Activated T-helper 1 cell treated with Interleukin-2 at 50 U/mL for 16 hours (primary cell): ENCODE measurements around the gene CEP72.

ENCODE experiments used
- DNase-seq: peaks from one replicate; pipeline ENCODE4 v3.0.0-alpha.2; 2020; ENCODE audit warnings: low read depth

Gene CEP72

DNA sequence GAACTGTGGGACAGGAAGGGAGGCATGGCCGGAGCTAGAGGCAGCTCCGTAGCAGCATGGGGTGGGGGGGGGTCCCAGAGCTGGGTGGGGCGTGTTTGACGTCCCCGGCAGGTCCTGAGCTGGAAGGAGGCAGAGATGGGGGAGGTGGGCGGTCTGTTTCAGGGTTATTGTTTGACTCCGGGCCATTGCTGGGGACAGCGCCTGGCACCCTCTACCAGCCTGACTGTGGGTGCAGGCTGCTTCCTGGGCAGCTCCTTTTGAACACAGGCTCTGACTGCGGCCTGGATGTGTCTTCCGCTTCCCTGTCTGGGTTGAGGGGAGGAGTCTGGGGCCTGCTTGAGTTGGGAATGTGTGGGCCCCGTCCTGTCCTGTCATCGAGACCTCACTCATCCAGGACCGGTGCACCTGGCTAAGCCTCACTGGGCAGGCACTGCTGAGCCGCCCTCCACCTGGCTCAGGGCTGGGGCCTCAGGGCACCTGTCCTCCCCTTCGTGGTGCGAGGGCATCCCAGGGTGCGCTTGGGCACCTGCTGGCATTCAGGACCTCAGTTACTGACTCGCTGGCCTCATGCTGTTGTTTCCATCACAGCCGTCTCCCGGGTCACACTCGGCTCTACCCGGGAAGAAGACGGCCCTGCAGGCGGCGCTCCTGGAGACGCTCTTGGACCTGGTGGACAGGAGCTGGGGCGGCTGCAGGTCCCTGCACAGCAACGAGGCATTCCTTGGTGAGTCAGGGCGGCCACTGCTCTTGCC lies 26.5 kb downstream of the CEP72 start:
- DNase-seq = no peak

DNA sequence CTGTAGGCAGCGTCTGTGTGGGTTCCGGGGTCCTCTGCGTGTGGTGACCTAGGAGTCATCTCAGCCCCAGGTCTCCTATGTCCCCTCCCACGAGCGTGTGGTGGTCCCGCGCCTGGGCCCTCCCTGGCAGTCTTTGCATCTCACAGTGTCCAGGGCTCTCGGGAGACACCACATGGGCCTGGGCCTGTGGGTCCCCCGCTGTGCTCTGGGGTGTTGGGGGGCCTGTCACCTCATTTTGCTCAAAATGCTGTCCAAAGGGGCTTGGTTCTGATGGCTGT lies 27.1 kb downstream of the CEP72 start:
- DNase-seq = no peak

DNA sequence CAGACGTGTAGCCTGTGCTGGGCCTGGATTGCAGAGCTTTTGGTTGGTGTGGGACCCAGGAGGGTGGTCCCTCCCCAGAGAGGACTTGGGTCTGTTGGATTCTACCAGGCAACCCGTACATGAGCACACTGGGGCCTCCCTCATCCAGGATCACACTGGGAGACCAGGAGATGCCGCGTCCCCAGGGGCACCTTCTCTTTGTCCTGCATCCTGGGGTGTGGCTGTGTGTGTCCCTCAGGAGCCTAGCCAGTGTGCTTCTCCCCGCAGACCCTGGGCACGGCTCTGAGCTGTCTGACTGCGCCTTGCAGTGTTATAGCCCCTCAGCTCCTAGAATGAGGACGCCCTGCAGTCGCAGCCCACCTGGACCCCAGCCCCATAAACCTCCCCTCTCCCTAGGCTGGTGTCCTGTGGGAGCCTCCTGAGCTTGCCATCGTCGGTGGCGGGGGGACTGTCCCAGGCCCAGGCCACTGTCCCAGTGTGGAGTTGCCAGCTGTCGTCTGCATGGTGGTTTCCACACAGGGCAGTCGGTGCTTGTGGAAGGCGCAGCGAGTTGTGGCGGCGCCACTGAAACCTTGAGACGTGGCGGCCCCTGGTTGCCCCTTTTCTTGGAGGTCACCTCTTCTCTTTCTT lies 27.6 kb downstream of the CEP72 start:
- DNase-seq = no peak

DNA sequence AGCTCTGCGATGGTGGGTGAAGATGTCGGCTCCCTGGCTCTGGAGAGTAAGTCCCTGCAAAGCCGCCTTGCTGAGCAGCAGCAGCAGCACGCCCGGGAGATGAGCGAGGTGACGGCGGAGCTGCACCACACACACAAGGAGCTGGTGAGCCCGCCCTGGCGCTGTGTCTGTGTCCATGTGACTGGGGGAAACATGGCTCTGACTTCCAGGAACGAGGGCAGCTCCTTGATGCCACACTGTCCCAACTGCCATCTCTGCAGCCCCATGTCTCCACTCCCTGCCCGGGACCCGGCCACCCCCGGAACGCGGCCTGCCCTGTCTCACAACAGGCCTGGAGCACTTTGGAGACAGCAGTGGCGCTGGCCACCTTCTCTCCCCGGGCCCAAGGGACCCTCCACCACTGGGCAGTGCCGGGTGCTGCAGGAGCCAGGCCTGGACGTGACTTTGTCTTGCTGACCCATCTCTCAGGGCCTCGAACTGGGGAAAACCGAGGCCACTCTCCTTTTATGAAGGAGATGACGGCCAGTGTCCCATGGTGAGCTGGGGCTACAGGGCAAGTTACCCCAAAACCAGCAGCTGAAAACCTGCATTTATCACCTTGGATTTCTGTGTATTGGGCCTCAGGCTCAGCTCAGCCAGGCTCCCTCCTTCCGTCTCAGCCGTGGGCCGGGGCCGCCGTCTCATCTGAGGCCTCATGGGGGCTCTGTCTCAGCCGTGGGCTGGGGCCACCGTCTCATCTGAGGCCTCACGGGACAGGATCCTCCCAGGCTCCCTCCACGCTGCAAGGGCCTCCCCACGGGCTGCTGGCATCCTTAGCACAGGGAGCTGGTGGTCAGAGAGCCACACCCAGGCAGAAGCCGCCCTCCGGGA lies 28.6 kb downstream of the CEP72 start:
- DNase-seq = no peak

DNA sequence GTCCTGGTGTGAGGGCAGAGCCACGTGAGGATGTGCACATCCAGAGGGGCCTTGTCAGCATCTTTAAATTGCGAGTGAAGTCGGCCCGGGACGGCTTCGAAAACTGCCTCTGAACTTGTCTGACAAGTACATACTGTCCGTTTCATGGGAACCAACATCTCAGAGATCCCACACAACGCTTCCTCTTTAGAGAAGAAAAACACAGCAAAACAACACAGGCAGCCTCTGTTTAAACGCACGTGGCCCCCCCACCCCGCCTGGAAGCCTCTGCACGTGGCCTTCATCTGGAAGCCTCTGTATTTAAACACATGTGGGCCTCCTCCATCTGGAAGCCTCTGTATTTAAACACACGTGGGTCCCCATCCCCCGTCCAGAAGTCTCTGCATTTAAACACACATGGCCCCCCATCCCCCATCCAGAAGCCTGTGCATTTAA lies 29.2 kb downstream of the CEP72 start:
- no peak for DNase-seq

GRCh38 chr5:642481-642880 lies 30.3 kb downstream of the CEP72 start:
- no peak for DNase-seq

- no peak for DNase-seq
These were observed 31.2 kb downstream of the CEP72 start for GRCh38 chr5:643351-643801.

DNA sequence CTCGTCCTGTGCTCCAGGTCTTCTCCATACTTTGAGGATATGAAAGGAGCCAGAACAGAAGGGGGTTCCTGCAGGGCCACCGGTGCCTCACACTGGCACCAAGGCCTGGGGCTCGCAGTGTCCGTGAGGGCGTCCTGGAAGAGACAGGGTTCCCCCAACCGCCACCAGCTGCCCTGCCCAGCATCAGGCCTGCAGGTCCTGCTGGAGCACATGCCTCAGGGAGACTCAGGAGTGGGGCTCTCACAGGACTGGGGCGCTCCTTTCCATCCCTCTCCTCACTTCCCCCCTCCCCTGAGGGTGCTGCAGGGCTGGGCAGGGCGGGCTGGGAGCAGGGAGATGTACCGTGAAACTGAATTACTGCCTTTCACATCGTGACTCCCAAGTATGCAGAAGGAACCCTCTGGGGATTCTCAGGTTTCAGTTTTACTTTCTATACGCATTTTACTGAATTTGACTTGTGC lies 31.7 kb downstream of the CEP72 start:
- no peak for DNase-seq

DNA sequence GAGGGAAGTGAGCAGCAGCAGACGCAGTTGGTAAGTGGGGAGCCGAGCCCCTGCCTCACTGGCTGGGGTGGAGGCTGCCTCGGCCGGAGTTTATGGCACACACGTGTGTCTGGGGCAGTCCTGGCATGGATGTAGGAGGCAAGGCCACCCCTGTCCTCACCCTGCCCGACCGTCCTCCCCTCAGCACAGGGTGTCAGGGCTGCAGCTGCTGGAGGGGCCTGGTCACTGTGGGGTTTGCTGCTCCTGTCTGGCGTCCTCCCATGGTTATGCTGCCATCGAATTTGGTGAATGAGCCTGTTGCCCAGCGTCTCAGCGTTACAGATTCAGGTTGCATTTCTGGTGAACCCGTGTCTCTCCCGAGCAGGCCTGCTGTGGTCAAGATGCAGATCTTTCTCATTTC lies 32.4 kb downstream of the CEP72 start:
- DNase-seq = no peak

- no peak for DNase-seq
These were observed 32.8 kb downstream of the CEP72 start for GRCh38 chr5:644971-645370.

GRCh38 chr5:645421-645820 lies 33.3 kb downstream of the CEP72 start:
- DNase-seq = no peak

GRCh38 chr5:646396-647201 lies 34.5 kb downstream of the CEP72 start:
- no peak for DNase-seq

DNA sequence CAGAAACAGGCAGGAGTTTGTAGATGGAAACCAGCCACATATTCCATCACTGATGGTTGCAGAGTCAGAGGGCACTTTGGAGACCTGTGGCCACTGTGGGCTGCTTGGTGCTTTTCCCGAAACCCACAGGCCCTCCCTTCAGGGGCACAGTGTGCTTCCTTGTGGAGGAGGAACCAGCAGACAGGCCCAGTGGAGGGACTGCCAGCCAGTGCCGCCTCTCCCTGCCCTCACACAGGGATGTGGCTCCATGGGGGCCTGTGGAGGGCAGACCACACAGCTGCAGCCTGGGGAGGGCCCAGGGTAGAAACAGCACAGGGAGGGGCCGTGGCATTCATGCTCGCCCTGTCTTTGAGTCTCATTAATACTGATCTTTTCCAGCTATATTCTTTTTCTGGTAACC lies 35.2 kb downstream of the CEP72 start:
- no peak for DNase-seq

DNA sequence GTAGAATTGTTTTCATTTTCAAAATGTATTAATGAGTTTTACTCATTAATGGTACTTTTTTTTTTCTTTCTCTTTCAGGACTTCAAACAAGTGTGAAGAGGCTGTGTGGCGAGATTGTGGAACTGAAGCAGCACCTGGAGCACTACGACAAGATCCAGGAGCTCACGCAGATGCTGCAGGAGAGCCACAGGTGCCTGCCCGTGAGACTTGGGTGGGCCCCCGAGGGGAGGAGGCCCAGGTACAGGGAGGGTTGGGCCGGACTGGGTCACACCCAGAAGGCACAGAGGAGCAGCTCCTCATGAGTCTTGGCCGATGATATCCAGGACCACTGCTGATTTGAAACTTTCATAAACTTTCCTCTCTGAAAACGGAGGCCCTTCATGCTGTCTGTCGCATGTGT lies 35.6 kb downstream of the CEP72 start:
- no peak for DNase-seq

GRCh38 chr5:651296-652022 lies 39.3 kb downstream of the CEP72 start:
- no peak for DNase-seq

GRCh38 chr5:652023-652515 lies 39.9 kb downstream of the CEP72 start:
- DNase-seq = no peak

- DNase-seq = no peak
These were observed 40.7 kb downstream of the CEP72 start for GRCh38 chr5:652773-653350.

- no peak for DNase-seq
These were observed 42.1 kb downstream of the CEP72 start for GRCh38 chr5:654071-654778.

DNA sequence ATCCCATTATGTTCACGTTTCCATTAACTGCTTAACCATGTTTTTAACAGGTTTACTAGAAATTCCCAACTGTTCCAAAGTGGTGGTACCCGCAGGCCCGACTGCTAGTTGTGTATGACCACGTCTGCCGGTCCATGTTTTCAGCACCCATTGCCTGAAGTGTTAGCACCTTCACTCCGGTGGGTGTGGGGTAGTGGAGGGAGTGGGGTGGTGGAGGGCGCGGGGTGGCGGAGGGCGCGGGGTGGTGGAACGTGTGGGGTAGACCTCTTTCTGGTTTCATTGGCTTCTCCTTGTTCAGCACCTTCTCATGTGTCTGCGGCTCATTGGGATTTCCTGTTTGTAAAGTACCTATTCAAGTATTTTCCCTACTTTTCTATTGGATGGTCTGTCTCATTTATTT lies 43.3 kb downstream of the CEP72 start:
- no peak for DNase-seq

GRCh38 chr5:657570-657969 lies 45.4 kb downstream of the CEP72 start:
- DNase-seq = no peak
